GM21825 (cell line): ENCODE measurements around the gene ARHGEF16.

ENCODE experiments used
- ATAC-seq: cut with Tn5 transposase; IDR thresholded peaks from one replicate; pipeline ENCODE4 v1.9.1; 2021; ENCODE audit warnings: mild to moderate bottlenecking, moderate library complexity; ENCODE audit not compliant: unreplicated experiment

Gene ARHGEF16

GRCh38 chr1:3515272-3515671, 60.8 kb downstream of the ARHGEF16 start:
- ATAC-seq = no peak

DNA sequence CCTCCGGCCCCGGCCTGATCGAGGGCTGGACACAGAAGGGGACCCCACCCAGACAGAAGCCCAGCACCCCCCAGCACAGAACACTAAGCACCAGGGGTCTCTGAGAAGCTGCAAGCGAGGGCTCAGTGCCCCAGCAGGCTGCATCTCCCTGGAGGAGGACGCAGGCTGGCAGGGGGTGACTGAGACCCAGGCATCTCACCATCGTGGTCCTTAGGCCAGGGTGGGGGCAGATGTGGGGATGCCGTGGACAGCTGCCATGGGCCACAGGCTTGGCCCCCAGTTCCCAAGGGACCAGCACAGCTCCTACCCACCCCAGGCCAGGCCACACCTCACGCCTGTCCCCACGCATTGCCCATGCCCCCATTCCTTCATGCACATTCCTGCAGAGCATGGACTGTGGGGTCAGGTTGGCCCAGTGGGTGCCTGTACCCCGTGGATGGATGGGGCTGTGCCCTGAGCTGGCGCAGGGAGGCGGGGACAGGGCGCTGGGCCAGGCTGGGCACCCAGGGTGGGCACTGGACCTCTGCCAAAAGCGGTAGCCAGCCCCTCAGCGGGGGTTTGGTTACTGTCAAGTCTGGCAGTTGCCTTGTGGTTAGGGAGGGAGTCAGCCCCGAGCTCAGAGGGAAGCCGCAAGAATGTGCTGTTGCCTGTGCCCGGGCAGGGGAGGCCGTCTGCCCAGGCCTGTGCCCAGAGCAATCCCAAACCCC, 61.5 kb downstream of the ARHGEF16 start:
- ATAC-seq = no peak

GRCh38 chr1:3516481-3516869, 62.0 kb downstream of the ARHGEF16 start:
- ATAC-seq = no peak

- no peak for ATAC-seq
These were observed 62.6 kb downstream of the ARHGEF16 start for GRCh38 chr1:3516911-3517675.

DNA sequence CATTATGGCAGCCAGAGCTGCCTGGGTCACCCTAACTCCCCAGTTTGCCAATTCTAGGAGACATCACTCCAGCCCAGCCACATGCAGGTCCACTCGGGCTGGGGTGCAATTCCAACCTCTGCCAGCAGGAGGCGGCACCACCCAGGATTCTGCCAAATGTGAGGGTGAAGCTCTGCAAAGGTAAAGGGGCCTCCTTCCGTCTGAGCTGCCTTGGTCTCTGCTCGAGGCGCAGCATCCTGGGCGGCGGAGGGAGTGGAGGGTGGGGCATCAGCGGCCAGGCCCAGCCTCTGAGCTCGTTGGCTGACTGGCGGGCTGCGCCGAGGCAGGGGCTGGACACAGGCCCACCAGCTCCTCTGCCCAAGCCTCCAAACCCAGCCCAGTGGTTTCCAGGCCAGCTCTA, 63.8 kb downstream of the ARHGEF16 start:
- no peak for ATAC-seq

GRCh38 chr1:3518756-3519155, 64.3 kb downstream of the ARHGEF16 start:
- no peak for ATAC-seq

DNA sequence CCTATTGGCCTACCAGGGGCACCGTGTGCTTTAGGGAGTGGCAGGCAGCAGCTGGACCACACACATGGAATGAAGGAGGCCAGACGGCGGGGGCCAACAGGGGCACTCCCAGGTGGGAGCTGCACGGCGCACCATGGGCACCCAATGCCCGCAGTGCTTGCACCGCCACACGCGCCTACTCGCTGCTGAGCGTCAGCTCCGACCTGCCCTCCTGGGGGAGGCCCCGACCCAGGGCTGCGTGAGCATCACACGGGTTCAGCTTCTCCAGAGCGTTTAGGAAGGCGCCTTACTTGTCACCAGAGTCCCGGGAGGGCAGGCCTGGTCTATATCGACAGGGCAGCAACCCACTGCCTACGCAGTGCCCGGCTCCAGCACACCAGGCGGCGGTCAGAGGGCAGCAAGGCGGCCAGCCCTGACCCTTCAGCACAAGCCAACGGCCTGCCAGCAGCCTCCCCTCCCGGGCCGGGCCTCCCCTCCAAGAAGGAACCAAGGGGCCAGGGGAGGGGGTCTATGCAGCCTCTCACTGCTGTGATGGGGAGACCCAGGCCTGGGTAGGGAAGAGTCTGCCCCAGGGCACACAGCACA, 64.9 kb downstream of the ARHGEF16 start:
- ATAC-seq = no peak

- no peak for ATAC-seq
These were observed 66.2 kb downstream of the ARHGEF16 start for GRCh38 chr1:3520419-3521378.

DNA sequence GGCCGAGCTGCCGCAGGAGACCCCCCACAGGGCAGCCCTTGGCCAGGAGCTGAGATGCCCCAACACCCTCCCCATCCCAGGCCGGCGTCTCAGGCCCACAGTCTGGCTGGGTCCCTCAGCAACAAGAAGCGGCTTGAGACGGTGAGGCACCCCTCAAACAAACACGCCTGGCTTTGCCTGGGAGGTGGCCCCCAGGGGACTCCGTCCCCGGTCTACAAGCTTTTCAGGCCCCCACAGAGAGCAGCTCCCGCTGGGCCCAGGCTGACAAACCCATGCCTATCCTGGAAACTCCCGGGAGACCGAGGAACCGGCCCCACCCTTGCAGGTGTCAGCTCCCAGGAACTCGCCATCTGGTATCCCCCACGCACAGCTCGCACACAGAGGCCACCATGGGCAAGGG, 67.0 kb downstream of the ARHGEF16 start:
- ATAC-seq = no peak

GRCh38 chr1:3522112-3522511, 67.6 kb downstream of the ARHGEF16 start:
- ATAC-seq = no peak

DNA sequence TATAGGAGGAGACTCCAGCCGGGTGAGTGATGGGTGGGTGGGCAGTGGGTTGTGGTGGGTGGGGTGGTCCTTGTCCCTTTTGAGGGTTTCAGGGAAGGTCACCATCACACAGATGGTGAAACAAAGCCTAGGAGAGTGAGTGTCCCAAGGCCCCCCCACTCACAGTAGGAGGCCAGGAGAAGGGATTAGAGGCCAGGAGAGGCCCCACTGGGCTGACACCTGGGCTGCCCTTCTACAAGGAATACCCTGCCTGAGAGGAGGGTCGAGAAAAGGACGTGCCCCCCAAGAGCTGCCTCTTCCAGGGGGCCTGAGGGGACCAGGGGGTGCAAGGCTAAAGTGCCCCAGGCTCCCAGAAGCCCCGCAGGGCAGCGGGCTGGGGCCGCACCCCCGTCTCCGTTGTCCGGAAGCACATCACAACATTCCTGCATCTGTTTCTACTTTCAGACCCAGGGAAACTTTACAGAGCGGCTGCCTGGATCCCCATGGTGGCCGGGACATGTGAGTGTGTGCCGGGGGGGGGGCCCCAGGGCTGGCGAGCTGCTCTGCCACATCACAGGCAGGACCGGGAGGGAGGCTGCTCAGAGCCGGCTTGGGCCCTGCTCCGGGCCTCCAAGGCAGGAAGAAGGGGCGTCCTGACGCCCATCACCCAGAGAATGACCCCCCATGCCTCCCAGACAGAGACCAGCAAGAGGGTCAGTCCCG, 68.2 kb downstream of the ARHGEF16 start:
- ATAC-seq = no peak

DNA sequence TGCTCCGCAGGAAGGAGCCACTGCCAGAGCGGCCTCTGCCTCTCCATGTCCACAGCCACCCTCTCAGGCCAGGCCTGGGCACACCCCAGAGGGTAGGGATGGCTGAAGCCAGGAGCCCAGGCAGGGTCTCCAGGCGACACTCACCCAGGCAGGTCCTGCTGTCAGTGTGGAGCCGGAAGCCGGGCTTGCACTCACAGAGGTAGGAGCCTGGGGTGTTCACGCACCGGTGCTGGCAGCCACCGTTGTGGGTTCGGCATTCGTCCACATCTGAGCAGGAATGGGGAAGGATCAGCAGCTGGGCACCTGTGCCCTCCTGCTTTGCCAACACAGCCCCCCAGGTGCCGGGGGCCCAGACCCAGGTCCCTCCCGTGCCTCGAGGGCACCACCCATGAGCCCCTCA, 69.5 kb downstream of the ARHGEF16 start:
- ATAC-seq = no peak

GRCh38 chr1:3524556-3525203, 70.2 kb downstream of the ARHGEF16 start:
- no peak for ATAC-seq

- ATAC-seq = no peak
These were observed 71.4 kb downstream of the ARHGEF16 start for GRCh38 chr1:3525551-3526482.

GRCh38 chr1:3527774-3528173, 73.3 kb downstream of the ARHGEF16 start:
- no peak for ATAC-seq

DNA sequence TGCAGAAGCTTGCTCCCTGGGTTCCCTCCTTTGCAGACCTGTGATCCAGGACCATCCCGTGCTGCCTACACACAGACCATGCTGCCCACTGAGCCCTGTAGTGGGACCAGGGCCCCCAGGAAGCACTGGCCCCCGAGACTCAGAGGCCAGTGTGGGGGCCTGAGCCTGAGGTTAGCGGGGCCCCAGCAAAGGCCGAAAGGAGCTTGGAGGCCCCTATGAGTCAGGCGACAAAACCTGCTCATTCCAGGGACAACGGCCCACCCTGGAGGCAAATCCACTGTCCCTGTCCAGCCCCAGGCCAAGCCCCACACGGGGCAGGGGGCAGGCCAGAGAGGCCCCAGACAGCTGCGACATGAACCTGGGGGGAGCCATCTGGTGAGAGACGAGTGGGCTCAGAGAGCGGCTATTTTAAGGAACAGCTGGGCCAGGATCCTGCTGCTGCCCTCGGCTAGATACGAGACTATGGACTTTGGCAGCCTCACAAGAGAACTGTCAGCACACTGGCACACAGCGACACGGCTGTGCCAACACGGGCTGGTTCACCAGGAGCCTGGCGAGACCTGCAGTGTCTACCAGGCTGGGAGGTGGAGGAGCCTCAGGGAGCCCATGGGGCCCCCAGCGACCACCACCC, 74.7 kb downstream of the ARHGEF16 start:
- no peak for ATAC-seq

DNA sequence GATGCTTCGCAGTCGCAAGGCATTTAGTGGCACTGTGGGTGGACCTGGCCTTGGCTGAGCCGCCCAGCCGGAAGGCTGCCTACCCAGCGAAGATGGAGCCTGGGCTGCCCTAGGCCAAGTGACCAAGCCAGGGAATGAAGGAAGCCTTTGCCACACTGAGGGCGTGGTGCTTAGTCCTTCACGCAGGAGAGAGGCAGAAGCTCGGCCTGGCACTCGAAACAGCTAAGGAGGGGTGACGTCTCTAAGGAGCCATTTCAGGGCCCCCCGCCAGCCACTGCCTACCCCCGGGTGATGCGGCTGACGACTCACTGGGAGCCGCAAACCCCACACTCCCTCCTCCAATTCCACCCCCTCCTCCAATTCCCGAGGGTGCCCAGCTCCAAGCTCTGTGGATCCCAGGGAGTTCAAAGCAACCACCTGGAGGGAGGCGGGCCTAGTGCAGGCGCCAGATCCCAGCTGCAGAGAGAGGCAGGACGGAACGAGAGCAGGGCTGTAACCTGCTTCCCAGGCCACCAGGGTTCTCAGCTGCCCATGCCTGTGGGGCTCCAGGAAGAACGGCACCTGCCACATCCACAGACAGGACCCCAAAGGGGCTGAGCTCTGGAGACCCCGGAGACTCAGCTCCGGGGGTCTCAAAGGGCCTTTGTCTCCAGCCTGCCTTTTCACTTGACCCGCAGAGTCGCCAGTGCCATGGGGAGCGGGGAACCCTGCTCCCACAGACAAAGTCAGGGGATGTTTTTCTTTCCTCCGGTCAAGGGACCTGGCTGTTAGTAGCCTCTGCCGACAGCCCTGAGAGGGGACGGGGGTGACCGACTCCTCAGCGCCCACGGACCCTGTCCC, 75.8 kb downstream of the ARHGEF16 start:
- no peak for ATAC-seq
